LNCAP (cell line): ENCODE data around the gene USP9X.
A peak's percentile ranks its signal among the peaks of the same experiment; 100 is the strongest.

Source experiments
- TF ChIP-seq, protein P1 (sequence below): fragments of 450-650 bp; IDR thresholded peaks from 2 replicates; pipeline ENCODE4 v1.5.1; 2017; ENCODE audit warnings: mild to moderate bottlenecking

Gene USP9X

GRCh38 chrX:41131766-41132165 is 46.5 kb downstream of the USP9X start:
- TF ChIP-seq, protein P1, sequence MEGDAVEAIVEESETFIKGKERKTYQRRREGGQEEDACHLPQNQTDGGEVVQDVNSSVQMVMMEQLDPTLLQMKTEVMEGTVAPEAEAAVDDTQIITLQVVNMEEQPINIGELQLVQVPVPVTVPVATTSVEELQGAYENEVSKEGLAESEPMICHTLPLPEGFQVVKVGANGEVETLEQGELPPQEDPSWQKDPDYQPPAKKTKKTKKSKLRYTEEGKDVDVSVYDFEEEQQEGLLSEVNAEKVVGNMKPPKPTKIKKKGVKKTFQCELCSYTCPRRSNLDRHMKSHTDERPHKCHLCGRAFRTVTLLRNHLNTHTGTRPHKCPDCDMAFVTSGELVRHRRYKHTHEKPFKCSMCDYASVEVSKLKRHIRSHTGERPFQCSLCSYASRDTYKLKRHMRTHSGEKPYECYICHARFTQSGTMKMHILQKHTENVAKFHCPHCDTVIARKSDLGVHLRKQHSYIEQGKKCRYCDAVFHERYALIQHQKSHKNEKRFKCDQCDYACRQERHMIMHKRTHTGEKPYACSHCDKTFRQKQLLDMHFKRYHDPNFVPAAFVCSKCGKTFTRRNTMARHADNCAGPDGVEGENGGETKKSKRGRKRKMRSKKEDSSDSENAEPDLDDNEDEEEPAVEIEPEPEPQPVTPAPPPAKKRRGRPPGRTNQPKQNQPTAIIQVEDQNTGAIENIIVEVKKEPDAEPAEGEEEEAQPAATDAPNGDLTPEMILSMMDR, result no peak

- TF ChIP-seq, protein P1, result no peak
Measured at GRCh38 chrX:41133551-41133950, 48.3 kb downstream of the USP9X start.

DNA sequence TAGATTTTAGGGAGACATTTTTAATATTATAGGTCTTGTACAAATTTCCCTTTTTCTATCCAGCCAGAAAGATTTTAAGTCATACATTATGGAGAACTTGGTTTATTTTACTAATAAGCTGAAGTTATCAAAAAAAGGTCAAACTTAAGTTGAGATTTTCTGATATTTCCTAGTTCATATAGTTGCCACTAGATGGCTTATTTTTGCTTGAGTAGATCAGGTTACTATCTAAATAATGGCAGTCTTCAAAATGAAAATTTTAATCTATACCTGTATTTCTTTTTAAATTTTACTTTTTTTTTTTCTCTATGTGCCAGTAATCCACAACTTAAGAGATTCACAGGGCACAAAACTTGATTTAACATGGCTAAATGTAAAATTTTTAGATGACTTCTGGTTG is 52.3 kb downstream of the USP9X start:
- TF ChIP-seq, protein P1, result peak; percentile 37

DNA sequence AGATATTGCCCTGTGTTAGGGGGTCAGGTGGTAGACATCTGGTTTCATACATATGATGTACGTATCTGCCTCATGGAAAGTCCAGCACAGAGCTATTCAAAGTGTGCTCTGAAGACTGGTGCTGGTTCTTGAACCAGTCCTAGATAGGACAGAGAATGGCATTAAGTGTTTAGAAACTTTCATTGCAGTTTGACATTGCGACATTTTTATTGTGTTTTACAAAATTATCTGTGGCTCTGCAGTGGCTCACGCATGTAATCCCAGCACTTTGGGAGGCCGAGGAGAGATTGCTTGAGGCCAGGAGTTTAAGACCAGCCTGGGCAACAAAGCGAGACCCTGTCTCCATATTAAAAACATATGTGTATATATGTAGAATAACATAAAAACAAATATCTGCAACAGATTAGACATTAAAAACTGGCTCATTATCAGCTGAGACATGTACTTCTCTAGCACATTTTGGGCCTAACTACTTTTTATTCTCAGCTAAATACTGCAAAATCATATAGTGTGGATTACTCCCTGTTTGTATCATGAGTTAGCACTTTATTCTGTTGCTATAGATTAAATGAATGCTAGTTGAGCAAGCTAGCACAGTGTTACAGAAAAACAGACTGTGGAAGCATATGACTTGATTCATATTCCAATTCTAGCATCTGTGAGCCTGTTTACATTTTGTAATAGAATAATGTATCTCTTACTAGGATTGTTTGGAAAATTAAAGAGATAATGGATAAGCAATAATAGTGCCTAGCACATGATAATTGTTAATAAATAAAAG is 57.1 kb downstream of the USP9X start:
- TF ChIP-seq, protein P1, result no peak

GRCh38 chrX:41144873-41145272 is 59.6 kb downstream of the USP9X start:
- TF ChIP-seq, protein P1, result no peak

DNA sequence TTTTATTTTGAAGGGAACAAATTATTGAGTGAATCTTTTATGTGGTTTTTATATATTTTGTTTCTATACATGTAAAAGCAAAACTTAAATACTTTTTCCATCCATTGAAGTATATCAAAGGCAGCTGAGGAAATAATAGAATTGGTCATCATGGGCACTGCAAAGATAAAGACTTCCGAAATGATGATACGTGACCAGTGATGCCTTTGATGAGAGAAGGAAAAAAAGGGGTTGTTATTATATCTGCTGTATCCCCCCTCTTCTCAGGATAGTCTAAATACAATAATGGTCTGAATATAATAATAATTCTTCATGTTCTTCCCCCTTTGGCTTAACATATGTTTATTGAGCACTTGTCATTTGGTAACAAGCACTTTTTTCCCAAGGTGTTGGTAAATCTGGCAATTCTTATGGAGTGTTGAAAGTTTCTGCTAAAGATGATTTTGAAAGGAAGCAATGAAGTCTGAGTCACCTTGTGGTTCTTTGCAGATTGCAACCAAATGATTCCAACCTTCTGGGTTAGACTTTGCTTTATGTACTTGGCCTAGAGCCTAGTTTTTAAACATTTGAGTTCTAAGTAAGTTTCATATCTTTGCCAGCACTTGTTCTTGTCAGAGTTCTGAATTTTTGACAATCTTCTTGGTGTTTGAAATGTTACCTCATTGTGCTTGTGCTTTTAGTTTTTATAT is 60.8 kb downstream of the USP9X start:
- TF ChIP-seq, protein P1, result no peak

DNA sequence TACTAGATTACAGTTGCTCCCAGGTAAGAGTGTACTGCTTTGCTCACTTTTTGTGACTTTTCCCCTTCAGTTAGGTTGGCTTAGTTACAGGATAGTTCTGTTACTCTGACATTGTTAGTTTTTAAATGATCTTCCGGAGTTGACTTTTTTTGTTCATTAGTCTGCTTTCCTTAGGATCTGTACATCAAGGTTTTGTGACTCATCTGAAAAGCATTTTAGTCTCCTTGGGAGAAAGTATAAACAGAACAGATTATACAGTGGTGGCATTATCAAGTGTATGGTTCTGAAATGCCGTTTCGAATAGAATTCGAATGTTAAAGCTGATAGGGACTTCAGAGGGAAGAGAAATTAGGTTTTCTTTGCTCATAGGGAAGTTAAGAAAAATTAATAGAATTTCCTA is 63.3 kb downstream of the USP9X start:
- TF ChIP-seq, protein P1, result no peak
